Fibroblast of villous mesenchyme (primary cell): ENCODE results near the gene HOXD13. TPM values are rescaled to one million over a fixed set of nuclear protein-coding genes. Genes with fewer than 3 reads are reported as not detected.

ENCODE experiments used
- DNase-seq: peaks from one replicate; pipeline ENCODE4 v3.0.0-alpha.2; 2010; ENCODE audit warnings: low read depth
- H3K4me3 ChIP-seq: 2 replicates; pipeline ENCODE4 v1.5.1; 2011; ENCODE audit warnings: low read depth, mild to moderate bottlenecking, low read length
- total RNA-seq: library from RNA; depleted of rRNA; stranded (reverse); fragments of >200 nt; gene quantifications from 2 replicates; pipeline ENCODE4 v1.2.3, GENCODE V29; 2012
- TF ChIP-seq, protein P1 (sequence below): IDR thresholded peaks from 2 replicates; pipeline ENCODE4 v1.5.1; 2012; ENCODE audit warnings: low read depth, mild to moderate bottlenecking, low read length; ENCODE audit not compliant: insufficient read depth

The HOXD13 gene
- total RNA-seq: 0.43 TPM in 1 of 2 replicates, not detected in the other

DNA sequence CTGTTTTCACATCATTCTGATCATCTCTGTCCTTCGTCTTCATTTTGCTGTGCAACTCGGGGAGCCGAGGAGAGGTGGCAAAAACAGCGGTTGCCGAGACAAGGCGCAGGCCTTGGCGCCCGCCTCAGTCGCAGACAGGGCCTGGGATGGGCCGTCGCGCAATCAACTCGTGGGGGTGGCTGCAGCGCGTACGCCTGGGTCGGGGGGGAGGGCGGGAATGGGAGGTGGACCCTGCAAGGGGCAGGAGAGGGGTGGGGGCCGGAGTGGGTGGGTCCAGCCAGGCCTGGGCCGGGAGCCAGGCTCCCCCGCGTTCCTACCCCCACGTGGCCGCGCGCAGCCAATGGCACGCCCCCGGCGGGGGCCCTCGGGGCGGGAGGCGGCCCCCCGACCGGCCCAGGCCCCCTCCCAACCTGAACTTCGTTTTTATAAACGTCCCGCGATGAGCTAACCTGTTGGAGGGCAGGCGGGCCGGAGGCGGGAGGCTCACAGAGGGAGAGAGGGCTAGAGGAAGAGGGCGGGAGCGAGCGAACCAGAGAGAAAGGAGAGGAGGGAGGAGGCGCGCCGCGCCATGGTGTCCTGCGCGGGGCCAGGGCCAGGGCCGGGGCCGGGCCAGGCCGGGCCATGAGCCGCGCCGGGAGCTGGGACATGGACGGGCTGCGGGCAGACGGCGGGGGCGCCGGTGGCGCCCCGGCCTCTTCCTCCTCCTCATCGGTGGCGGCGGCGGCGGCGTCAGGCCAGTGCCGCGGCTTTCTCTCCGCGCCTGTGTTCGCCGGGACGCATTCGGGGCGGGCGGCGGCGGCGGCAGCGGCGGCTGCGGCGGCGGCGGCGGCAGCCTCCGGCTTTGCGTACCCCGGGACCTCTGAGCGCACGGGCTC, at the start of gene HOXD13:
TSS of gene HOXD13 (plus strand) at position 452 of the 875 bp plus-strand sequence. CDS start at position 622, 170 bp downstream.
- TF ChIP-seq, protein P1, sequence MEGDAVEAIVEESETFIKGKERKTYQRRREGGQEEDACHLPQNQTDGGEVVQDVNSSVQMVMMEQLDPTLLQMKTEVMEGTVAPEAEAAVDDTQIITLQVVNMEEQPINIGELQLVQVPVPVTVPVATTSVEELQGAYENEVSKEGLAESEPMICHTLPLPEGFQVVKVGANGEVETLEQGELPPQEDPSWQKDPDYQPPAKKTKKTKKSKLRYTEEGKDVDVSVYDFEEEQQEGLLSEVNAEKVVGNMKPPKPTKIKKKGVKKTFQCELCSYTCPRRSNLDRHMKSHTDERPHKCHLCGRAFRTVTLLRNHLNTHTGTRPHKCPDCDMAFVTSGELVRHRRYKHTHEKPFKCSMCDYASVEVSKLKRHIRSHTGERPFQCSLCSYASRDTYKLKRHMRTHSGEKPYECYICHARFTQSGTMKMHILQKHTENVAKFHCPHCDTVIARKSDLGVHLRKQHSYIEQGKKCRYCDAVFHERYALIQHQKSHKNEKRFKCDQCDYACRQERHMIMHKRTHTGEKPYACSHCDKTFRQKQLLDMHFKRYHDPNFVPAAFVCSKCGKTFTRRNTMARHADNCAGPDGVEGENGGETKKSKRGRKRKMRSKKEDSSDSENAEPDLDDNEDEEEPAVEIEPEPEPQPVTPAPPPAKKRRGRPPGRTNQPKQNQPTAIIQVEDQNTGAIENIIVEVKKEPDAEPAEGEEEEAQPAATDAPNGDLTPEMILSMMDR: no peak
- DNase-seq: no peak
- H3K4me3 ChIP-seq: peak within 1 kb of the TSS; percentile 20

DNA sequence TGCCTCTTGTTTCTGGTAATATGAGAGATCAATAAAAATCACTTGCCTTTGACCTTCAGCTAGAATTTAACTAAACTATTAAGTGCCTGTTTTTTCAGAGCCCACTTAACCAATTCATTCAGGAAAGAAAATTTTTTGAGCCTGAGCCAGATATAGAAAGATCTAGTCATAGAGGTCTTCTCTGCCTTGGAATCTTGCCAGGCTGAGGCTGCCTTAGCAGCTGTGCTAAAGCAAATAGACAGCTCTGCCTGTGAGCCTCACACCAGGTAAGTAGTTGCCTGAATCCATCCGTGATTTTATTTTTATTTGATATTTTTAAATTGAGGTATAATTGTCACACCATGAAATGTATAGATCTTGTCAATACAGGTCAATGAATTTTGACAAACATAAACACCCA, 36.1 kb upstream of the HOXD13 start:
- DNase-seq: no peak
- TF ChIP-seq, protein P1: no peak
- H3K4me3 ChIP-seq: no peak overlapping the region

DNA sequence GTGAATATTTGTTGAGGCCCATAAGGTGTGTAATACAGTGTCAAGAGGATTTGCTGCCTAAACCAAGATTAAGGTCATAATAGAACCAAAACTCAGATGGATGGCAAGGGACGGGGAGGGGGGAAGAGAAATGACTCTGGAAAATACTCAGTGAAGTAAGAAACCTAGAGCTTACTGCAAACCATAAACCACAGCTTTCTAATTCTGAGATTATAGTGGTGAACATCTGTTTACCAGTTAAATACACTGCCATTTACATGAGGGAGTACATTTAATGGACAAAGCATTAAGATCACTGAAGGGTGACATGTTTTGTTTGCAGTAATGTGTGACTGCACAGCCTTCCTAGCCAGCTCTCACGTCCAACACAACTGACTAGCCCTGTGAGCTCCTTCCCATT, 28.6 kb upstream of the HOXD13 start:
- no peak overlapping the region for H3K4me3 ChIP-seq
- DNase-seq: no peak
- TF ChIP-seq, protein P1: no peak

DNA sequence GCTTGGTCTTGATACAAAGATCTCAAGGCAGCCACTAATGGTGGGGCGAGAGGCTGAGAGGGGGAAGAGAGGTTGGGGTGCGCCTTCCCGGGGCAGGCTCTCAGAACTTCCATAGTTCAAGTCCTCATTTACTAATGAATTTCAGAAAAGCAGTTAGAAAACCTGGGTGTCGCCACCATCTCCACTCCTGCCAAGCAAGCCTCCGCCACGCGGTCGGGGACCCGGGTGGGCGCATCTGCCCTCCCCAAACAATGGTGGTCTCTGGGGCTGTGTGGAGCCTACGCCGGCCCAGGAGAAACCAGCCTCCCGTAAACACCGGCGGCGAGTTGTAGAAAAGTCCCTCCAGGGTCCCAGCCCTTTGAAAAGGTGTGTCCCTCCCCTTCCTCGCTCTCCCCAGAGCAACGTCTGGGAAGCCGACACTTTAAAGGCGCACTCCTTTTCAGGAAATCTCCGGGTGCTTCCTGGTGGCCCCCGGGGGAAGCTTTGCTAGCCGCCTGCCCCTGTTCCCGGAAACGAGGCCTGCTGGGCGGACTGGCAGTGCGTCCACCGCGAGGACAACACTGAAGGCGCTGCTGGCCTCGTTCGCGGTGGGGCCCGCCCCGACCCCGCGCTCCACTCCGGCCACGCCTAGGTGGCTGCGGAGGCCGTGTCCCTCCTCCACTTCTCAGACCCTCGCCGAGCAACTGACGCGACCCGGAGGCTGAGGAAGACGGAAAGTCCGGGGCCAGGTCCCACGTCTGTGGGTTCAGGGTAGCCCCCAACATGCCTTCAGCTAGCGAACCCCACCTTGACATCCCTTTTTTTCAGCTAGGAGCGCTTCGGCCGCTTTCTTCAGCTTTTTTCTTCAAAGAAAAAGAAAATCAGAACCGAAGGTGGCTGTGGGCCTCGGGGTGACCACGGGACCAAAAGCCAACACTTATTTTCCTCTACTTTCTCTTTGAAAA, 25.6 kb upstream of the HOXD13 start:
- DNase-seq: no peak
- H3K4me3 ChIP-seq: peak overlapping the region; percentile 5

DNA sequence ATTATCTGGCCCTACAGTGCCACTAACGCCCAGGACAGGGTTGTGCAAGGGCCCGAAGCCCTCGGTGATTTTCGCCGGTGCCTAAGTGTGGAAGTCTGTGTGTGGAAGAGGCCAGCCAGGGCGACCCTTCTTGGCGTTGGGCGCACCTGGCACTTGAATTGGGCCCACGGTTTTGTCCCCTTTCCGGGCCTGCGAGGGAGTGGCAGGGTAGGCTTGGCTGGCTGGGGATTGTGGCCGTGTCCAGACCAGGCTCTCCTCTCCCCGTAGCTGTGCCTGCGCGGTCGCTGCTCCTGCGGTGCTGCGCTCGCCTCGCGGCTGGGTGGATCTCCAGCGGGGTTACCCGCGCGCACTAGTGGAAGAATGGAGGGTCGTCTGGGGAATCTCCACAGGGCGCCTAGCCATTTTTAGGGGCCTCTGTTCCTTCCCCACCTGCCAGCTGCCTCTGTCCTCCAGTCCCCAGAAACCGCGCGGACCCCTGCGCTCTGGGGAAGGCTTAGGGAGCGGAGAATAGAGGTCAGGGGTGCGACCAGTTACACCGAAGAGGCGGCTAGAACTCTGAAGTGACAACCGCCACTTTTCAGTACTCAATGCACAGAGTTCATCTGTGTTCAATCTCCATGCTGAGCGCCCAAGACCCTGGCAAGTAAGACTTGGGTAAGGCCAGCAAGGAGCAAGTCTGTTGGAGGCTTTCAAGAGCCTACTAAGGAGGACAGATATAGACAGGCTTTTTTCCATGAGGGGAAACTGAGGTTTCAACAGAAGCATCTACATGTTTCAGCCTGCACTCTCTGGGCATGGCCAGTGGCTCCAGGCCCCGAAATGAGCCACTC, 24.7 kb upstream of the HOXD13 start:
- no peak for DNase-seq
- TF ChIP-seq, protein P1: no peak
- H3K4me3 ChIP-seq: no peak overlapping the region

More for the DNA sequence above, 25.6 kb upstream of the HOXD13 start:
- TF ChIP-seq, protein P1: no peak

DNA sequence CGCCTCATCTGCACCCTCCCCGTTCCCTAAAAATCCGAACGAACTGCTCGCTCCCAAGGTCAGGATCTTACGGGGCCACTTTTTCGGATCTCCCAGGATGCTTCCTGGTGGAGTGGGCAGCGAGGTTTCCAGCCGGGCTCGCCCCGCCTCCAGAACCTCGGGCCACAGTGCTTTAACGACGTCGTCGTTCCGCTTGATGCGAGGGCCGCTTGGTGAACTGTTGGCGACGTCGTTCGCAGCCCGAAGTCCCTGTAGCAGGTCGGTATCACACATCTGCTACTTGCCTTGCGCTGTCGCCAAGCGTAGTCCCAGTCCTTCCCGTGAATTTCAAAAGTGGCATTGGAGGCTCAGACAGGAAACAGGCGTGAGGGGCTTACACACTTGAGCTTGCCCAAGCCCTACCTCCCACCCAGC, 24.1 kb upstream of the HOXD13 start:
- no peak for DNase-seq
- TF ChIP-seq, protein P1: no peak
- H3K4me3 ChIP-seq: no peak overlapping the region
